ENCODE results near the gene MED26.

MED26 gene

DNA sequence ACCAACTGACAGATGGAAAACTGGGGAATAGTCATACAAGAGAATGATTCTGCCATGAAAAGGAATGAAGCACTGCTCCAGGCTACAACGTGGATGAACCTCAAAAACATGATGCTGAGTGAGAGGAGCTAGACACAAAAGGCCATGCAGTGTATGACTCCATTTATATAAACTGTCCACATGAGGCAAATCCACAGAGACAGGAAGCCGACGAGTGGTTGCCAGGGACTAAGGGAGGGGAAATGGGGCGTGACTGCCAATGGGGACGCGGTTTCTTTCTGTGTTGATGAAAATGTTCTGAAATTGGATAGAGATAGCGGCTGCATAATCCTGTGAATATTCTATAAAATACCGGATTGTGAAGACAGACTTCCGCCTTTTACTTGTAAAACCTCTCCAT, 21.7 kb upstream of the MED26 start:
- DNase-seq, result peak; percentile 14

DNA sequence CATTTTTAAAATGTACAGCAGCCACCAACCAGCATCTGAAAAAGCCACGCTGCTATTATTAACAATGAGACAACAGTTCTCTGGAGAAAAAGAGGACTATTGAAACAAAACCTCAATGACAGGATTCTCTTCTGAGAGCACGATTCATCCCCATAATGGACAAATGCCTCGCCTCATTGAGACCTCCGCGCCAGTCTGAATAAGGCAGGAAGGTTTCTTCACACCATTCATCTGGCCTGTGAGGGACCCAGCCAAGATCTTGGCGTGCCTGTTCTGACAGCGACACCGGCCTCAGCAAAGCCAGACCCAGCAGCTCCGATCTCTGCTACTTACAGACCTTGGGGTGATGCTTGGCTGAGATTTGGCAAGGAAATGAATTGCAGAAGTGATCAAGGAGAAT, 17.1 kb upstream of the MED26 start:
- DNase-seq, result no peak

DNA sequence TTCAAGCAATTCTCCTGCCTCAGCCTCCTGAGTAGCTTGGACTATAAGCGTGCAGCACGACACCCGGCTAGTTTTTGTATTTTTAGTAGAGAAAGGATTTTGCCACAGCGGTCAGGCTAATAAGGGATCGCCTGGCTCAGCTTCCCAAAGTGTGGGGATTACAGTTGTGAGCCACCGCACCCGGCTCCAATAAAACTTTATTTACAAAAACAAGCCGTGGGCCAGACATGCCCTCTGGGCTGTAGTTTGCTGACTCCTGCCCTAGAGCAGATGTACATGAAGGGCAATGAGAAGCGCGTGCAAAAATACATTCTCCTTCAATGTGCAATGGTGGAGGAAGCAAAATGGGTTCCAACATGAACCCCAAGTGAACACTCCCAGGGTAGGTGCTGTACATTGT, 13.7 kb upstream of the MED26 start:
- DNase-seq, result no peak

GRCh38 chr19:16640951-16641350, 12.9 kb upstream of the MED26 start:
- no peak for DNase-seq

GRCh38 chr19:16638666-16639065, 10.7 kb upstream of the MED26 start:
- no peak for DNase-seq

DNA sequence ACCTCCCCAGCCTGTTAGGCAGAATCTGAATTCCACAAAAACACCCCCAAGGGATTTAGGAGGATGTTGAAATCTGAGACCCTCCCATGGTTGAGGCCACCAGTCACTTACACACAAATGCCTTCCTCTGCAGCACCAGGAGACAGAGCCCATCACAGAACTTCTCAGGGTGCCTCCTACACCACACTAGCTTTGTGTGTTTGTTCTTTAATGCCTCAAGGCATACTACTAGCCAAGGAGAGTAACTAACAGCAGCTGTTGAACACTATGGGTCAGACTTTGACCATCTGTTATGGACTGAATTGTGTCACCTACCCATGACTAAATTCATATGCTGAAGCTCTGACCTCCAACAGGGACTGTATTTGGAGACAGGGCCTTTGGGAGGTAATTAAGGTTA, 9.5 kb upstream of the MED26 start:
- no peak for DNase-seq

- no peak for DNase-seq
These were observed 3.5 kb upstream of the MED26 start for GRCh38 chr19:16631465-16631864.

DNA sequence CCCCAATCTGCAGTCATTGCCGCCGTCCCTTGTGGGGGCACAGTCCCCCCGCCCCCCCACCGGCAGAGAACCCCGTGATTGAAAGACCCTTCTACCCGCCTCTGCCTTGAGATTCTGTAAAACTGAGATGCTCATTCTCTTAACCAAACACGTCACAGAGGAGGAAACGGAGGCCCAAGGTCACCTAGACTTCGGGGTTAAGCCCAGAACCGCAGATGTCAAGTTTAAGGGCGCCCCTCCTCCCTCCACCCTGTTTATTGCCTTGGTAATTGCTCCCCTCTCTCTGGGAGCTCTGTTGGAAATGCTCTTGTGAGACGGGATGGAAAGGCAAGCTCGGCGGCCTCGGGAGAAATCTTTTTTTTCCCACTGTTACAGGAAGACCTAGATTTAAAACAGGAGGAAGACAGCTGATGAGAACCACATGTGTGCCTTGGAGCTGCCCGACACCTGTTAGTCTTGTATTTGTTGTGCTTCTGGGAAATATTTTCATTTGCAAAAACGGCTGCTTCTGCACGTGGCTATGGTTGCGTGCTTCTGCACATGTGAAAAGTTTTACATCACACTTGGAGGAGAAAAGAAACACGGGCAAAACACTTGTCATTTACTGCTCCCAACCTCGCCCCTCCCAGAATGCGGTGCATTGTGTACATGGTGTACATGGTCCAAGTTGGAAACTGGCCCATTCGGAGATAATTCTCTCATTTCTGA, 1.1 kb upstream of the MED26 start:
- peak; percentile 33 for DNase-seq

DNA sequence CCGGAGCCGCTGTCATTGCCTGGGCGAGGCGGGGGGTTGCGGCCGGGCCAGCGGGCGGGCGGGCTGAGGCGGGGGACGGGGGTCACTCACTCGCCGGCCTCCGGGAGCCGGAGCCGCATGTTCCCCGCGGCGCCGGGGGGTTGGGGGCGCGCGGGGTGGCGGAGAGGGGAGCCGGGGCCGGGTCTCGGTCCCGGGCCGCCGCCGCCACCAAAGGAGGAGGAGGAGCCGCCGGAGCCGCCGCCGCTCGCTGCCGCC, 149 bp downstream of the MED26 start:
- no peak for DNase-seq

- DNase-seq, result no peak
These were observed 644 bp downstream of the MED26 start for GRCh38 chr19:16627193-16627927.

- no peak for DNase-seq
These were observed 1.2 kb downstream of the MED26 start for GRCh38 chr19:16626796-16627192.

- no peak for DNase-seq
These were observed 2.6 kb downstream of the MED26 start for GRCh38 chr19:16625163-16625958.

GRCh38 chr19:16624236-16624635, 3.8 kb downstream of the MED26 start:
- DNase-seq, result no peak

DNA sequence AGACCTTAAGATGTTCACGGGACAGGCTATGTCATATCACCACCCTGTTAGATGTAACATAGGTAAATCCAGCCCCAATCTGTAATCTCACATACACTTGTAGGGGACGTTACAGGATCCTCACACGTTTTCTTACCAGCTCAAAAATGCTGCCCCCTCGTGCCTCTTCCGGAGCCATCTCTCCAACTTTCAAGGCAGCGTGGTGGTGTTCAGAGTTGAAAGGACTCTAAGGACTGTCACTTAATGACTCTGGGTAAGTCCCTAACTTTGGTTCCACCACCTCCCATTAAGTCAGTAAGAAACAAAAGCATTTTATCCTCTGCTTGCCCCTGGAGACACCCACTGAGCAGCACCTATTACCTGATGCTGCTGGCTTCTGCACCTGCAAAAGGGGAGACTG, 4.4 kb downstream of the MED26 start:
- DNase-seq, result no peak

DNA sequence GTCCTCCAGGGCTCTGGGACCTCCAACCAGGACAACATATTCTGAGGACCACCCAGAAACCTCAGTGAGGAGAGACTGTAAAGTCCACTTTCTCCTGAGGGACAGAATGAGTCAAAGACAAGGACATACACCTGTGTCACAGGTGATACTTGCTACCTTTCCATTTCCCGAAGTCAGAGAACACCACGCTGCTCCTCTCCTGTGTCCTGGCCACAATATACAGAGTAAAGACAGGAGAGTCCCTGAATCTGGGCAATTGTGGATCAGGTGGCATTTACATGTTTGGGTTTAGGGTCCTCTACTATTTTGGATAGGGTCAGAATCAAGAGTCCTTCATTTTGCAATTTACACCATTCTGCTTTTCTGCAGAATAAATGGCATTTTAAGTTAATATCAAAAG, 4.9 kb downstream of the MED26 start:
- DNase-seq, result no peak

GRCh38 chr19:16621165-16621800, 6.7 kb downstream of the MED26 start:
- DNase-seq, result no peak

DNA sequence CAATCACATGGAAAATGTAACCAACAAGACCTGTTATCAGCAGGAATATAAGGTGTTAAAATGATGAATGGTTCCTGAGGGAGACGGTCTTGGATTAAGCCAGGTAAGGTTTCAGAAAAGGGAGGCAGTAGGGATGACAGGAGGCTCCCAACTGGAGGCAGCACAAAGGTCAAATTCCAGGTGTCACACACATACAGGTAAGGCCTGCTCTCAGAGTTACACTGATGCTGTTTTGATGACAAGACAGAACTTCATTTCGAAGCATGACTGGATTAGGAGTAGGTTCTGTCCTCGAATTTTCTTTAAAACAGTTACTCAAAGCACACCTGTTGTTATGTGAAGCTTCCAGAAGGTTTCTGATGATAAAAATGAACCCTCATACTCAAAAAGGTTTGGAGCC, 7.4 kb downstream of the MED26 start:
- DNase-seq, result no peak

- DNase-seq, result no peak
These were observed 8.0 kb downstream of the MED26 start for GRCh38 chr19:16620018-16620417.

DNA sequence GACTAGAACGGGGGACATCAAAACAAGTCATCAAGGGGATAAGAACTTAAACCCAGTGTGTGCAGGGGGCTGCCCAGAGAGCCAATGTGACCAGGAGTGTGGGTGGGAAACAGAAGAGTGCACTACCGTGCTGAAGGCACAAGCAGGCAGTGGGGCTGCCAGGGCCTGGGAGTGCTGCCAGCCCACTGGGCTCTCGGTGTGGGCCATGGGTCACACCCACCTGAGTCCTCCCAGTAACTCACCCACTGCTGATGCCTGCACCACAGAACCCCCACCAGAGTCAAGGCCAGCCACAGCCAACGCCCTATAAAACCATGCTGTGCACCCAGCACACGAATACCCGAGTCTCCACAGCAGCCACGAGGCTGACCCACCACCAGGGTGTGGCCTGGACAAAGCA, 8.5 kb downstream of the MED26 start:
- no peak for DNase-seq

- DNase-seq, result no peak
These were observed 9.8 kb downstream of the MED26 start for GRCh38 chr19:16618248-16618647.

DNA sequence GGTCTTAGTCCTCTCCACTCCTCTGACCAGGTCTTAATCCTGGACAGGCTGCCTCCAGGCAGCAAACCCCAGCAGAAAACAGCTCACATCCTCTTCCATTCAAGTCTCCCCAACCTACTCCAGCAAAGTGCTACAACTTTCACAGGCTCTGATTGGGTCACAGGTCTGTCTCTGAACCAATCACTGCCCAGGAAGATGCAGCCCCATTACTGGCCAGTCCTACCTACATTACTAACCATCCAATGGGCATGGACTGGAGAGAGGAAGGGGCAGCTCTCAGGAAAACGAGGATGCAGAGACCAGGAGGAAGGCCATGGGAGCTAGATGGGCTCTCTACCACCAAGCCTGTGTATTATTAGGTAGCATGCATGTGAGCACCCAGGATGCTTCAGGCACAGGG, 12.2 kb downstream of the MED26 start:
- DNase-seq, result no peak

GRCh38 chr19:16614941-16615340, 13.1 kb downstream of the MED26 start:
- no peak for DNase-seq

DNA sequence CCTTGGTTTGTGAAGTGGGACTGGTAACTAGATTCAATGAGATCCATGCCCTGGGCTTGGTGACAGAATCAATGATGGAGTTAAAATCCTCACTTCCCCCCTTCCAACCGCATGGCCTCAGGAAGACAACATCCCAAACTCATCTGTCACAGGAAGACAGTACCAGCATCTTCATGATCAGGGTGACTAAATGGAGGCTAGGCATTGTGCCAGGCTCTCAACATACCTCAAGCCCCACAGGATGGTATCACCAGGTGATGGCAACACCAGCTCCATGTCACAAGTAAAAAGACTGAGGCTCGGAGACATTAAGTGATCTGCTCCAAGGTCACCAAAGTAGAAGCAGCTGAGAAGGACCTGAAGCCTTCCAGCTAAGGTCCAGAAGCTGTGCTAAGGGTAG, 14.2 kb downstream of the MED26 start:
- DNase-seq, result no peak

DNA sequence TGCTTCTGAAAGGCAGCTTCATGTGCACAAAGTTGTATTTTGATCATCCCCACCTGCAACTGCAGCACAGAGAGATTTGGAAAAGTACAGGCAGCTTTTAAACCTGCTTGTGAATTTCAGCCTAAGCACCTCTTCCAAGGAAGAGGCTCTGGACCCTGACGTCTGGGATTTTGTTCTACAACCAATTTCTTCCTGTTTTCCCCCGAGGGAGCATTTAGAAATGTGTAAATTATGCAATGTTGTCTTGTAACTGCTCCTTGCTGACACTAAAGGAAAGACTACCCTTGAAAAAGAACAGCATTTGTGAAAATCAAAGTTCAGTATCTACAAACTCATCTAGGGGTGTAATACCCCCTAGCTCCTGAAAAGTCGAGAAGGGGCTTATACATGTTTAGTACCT, 15.4 kb downstream of the MED26 start:
- DNase-seq, result no peak
